HCT116 (cell line): ENCODE measurements around the gene PYGO2. TPM values are rescaled to one million over a fixed set of nuclear protein-coding genes. Genes with fewer than 3 reads are reported as not detected.

Experiments used
- ATAC-seq: fragments of 200-7000 bp; cut with Tn5 transposase; 2 replicates; pipeline ENCODE4 v1.9.1; 2020; ENCODE audit warnings: mild to moderate bottlenecking, moderate library complexity
- BruUV-seq: library from RNA; stranded (reverse); fragments of 400-500 nt; replicated peaks from 2 replicates; lab custom pipeline; 2021; lab: Mats Ljungman, UMichigan
- CTCF ChIA-PET: fragments of 300-600 bp; sonication (Branson Sonifier 250); formaldehyde crosslinking; loops from one replicate; lab custom pipeline; 2021; ENCODE audit warnings: antibody characterized with exemption; lab: Charles Lee
- POLR2A ChIA-PET: fragments of 300-600, 350-600 bp; sonication (Branson Sonifier 250); formaldehyde crosslinking; loops from one replicate; lab custom pipeline; 2021; ENCODE audit warnings: antibody characterized with exemption; lab: Charles Lee
- RAD21 ChIA-PET, 2 experiments: fragments of 300-600 bp; sonication (Branson Sonifier 250); formaldehyde crosslinking; loops; one replicate each; lab custom pipeline; 2023; ENCODE audit warnings: low total read pairs in 2 of 2; ENCODE audit not compliant: uncharacterized antibody in 2 of 2, unreplicated experiment in 2 of 2, low non-redundant PET in 1 of 2; lab: Charles Lee
- DNase-seq: peaks from one replicate; pipeline ENCODE4 v3.0.0-alpha.2; 2010; ENCODE audit warnings: low read depth, low spot score
- H2AFZ ChIP-seq: fragments of 200-600 bp; shearing (Covaris generic), sonication (generic); 2 replicates; pipeline ENCODE4 v1.6.1; 2017; ENCODE audit warnings: low read depth, mixed run types, mixed read lengths, antibody characterized with exemption, low read length; ENCODE audit not compliant: poor library complexity, severe bottlenecking
- H3K27ac ChIP-seq: 2 replicates; pipeline ENCODE4 v1.5.1; 2012; ENCODE audit warnings: low read depth, low read length
- H3K27me3 ChIP-seq: fragments of 200-600 bp; sonication (generic); 2 replicates; pipeline ENCODE4 v1.6.1; 2016; ENCODE audit warnings: mixed run types, low read length, mixed read lengths; ENCODE audit not compliant: insufficient read depth
- H3K36me3 ChIP-seq, 2 experiments: fragments of 200-500 bp in 1 of 2; fragments of 200-600 bp in 1 of 2; sonication (Bioruptor generic) in 1 of 2; sonication (generic) in 1 of 2; 2 replicates each; pipeline versions ENCODE4 v1.5.1 to v1.6.1; 2014 to 2016; ENCODE audit warnings: low read length in 2 of 2, inconsistent platforms in 1 of 2, mixed read lengths in 1 of 2, mixed run types in 1 of 2; ENCODE audit not compliant: insufficient read depth in 2 of 2, control insufficient read depth in 1 of 2
- H3K4me1 ChIP-seq, 2 experiments: fragments of 200-600 bp in 1 of 2; sonication (generic) in 1 of 2; 2 replicates each; pipeline versions ENCODE4 v1.5.1 to v1.6.1; 2012 to 2017; ENCODE audit warnings: low read length in 2 of 2, inconsistent platforms in 1 of 2, mild to moderate bottlenecking in 1 of 2, mixed read lengths in 1 of 2, mixed run types in 1 of 2, moderate library complexity in 1 of 2; ENCODE audit not compliant: insufficient read depth in 2 of 2, control insufficient read depth in 1 of 2
- H3K4me2 ChIP-seq: fragments of 200-600 bp; sonication (generic); 2 replicates; pipeline ENCODE4 v1.6.1; 2017; ENCODE audit warnings: mixed run types, low read length, mixed read lengths
- H3K4me3 ChIP-seq, 2 experiments: fragments of 200-600 bp in 1 of 2; sonication (generic) in 1 of 2; replicated peaks in 1 of 2; 2 replicates each; pipeline ENCODE4 v1.5.1; 2011 to 2016; ENCODE audit warnings: low read length in 2 of 2, control low read depth in 1 of 2, low read depth in 1 of 2, mild to moderate bottlenecking in 1 of 2, mixed read lengths in 1 of 2, mixed run types in 1 of 2
- H3K79me2 ChIP-seq: fragments of 200-600 bp; sonication (generic); 2 replicates; pipeline ENCODE4 v1.6.1; 2017; ENCODE audit warnings: mild to moderate bottlenecking, mixed run types, low read length, moderate library complexity, mixed read lengths; ENCODE audit not compliant: insufficient read depth
- H3K9ac ChIP-seq: fragments of 200-600 bp; sonication (generic); 2 replicates; pipeline ENCODE4 v1.6.1; 2016; ENCODE audit warnings: low read length, mixed read lengths
- H3K9me2 ChIP-seq: fragments of 200-600 bp; sonication (generic), shearing (Covaris generic); 2 replicates; pipeline ENCODE4 v1.6.1; 2017; ENCODE audit warnings: mixed run types, mild to moderate bottlenecking, moderate library complexity; ENCODE audit not compliant: insufficient read depth
- H3K9me3 ChIP-seq, 2 experiments: fragments of 200-500 bp in 1 of 2; fragments of 200-600 bp in 1 of 2; sonication (Bioruptor generic) in 1 of 2; sonication (generic) in 1 of 2; 2 replicates each; pipeline ENCODE4 v1.6.1; 2014 to 2017; ENCODE audit warnings: low read length in 2 of 2, mixed read lengths in 2 of 2, inconsistent platforms in 1 of 2, low read depth in 1 of 2, mild to moderate bottlenecking in 1 of 2, mixed run types in 1 of 2, moderate library complexity in 1 of 2; ENCODE audit not compliant: control insufficient read depth in 1 of 2, insufficient read depth in 1 of 2
- H4K20me1 ChIP-seq: fragments of 200-600 bp; sonication (generic), shearing (Covaris generic); 2 replicates; pipeline ENCODE4 v1.6.1; 2017; ENCODE audit warnings: mixed run types, mild to moderate bottlenecking, moderate library complexity; ENCODE audit not compliant: insufficient read depth
- CBX3 ChIP-seq: IDR thresholded peaks from 2 replicates; pipeline ENCODE4 v1.6.1; 2012; ENCODE audit warnings: low read depth
- CEBPB ChIP-seq: IDR thresholded peaks from 2 replicates; pipeline ENCODE4 v1.6.1; 2012; ENCODE audit warnings: low read depth
- ELF1 ChIP-seq: IDR thresholded peaks from 2 replicates; pipeline ENCODE4 v1.6.1; 2012; ENCODE audit warnings: low read depth, borderline replicate concordance
- EZH2phosphoT487 ChIP-seq: fragments of 200-600 bp; IDR thresholded peaks from 2 replicates; pipeline ENCODE4 v1.6.1; 2018; ENCODE audit warnings: antibody characterized with exemption, borderline replicate concordance
- JUND ChIP-seq: IDR thresholded peaks from 2 replicates; pipeline ENCODE4 v1.6.1; 2012
- POLR2A ChIP-seq: IDR thresholded peaks from 2 replicates; pipeline ENCODE4 v1.7.0; 2011; ENCODE audit warnings: borderline replicate concordance; ENCODE audit not compliant: insufficient read depth, insufficient read length; ENCODE audit errors: extremely low read depth
- POLR2AphosphoS5 ChIP-seq: IDR thresholded peaks from 2 replicates; pipeline ENCODE4 v1.6.1; 2011; ENCODE audit warnings: mild to moderate bottlenecking, low read depth, low read length, moderate library complexity
- SP1 ChIP-seq: IDR thresholded peaks from 2 replicates; pipeline ENCODE4 v1.6.1; 2012; ENCODE audit warnings: low read depth
- TCF7L2 ChIP-seq: IDR thresholded peaks from 2 replicates; pipeline ENCODE4 v1.7.0; 2011; ENCODE audit warnings: borderline replicate concordance, inconsistent platforms; ENCODE audit not compliant: insufficient read depth, insufficient read length; ENCODE audit errors: extremely low read depth
- ZNF274 ChIP-seq: fragments of 200-500 bp; sonication (Bioruptor generic); IDR thresholded peaks from 2 replicates; pipeline ENCODE4 v1.6.1; 2014; ENCODE audit warnings: mild to moderate bottlenecking, low read depth, low read length, inconsistent platforms
- intact Hi-C: fragments of 100-400 bp; cut with micrococcal nuclease; formaldehyde crosslinking; loops from 2 replicates; pipeline ENCODE4 v1.10.0; 2022
- total RNA-seq: library from RNA; stranded (reverse); gene quantifications from one replicate; pipeline ENCODE4 v1.2.1, GENCODE V29; 2021; ENCODE audit not compliant: unreplicated experiment
- TF ChIP-seq, protein P1 (sequence below), 3 experiments: fragments of 200-600 bp in 1 of 3; sonication (generic) in 1 of 3; IDR thresholded peaks in 2 of 3; conservative IDR thresholded peaks in 1 of 3; 2 replicates each; pipeline ENCODE4 v1.5.1; 2012 to 2017; ENCODE audit warnings: low read depth in 2 of 3, low read length in 2 of 3, antibody characterized with exemption in 1 of 3, borderline replicate concordance in 1 of 3, control low read depth in 1 of 3, mild to moderate bottlenecking in 1 of 3, mixed read lengths in 1 of 3, mixed run types in 1 of 3, moderate library complexity in 1 of 3; ENCODE audit not compliant: insufficient read depth in 1 of 3
- TF ChIP-seq, protein P2 (sequence below): IDR thresholded peaks from 2 replicates; pipeline ENCODE4 v1.6.1; 2012
- TF ChIP-seq, protein P3 (sequence below): IDR thresholded peaks from 2 replicates; pipeline ENCODE4 v1.6.1; 2011; ENCODE audit warnings: mild to moderate bottlenecking, low read length, moderate library complexity; ENCODE audit not compliant: insufficient replicate concordance; ENCODE audit errors: extremely low read depth

The PYGO2 gene
- total RNA-seq, 1 experiment from 2014 or later, result 37.2 TPM

DNA sequence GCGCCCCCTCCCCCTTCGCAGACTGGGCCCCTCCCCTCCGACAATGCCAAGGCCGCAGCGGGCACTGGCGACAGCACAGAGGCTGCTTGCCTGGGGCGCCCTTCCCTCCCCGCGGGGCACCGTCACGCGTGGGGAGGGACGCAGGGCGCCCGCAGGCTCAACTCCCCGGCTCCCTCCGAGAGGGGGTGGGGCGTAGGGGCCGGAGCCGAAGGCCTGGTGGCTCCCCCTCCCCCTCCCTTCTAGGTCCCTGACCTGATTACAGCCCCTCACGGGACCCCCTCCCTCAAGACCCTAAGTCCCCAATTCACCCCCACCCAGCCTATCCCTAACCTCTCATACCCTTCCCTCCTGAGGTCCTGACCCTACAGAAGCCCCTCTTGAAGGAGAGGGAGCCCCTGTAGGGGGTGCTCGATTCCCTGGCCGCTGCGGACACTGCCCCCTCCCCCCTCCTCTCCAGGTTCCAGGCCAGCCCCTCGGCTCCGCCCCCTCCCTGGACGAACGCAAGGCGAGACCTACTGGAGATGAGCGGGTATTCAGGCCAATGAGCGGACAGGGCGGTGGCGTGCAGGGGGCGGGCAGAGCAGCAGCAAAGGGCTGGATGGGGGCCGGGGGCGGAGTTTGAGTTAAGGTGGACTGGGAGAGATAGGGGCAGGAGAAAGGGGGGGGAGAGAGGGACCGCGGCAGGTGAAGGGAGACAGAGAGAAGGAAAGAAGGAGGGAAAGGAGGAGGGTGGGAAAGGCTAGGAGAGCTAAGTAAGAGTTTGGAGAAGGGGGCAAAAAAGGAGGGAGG is 40.3 kb upstream of the PYGO2 start:
- RAD21 ChIA-PET, result interaction anchor here (0.6 to 0.7 kb wide), 2 partner anchors 68 to 271 kb away, joined by 4 to 7 read pairs; partner anchors contain the start of gene CLK2 (in 1 of the 2)
- Histone ChIP-seq H3K4me2 (peak overlapping the region; percentile 96), H2AFZ (no peak overlapping the region), H3K9me2 (no peaks in the 10 kb centered on the region), H4K20me1 (no peaks in the 10 kb centered on the region), H3K9me3 (no peaks in the 10 kb centered on the region), H3K79me2 (peaks cover 43% of the 10 kb centered on the region), H3K9ac (peak overlapping the region; percentile 91), H3K4me3 (peak overlapping the region; percentile 85 to 98), H3K27ac (peak overlapping the region; percentile 99), H3K4me1 (peaks cover 22 to 66% of the 10 kb centered on the region in 2 experiments), H3K36me3 (no peaks in the 10 kb centered on the region; a peak in 1 of 4 replicates), H3K27me3 (no peaks in the 10 kb centered on the region)
- peak; percentile 72 for ATAC-seq
- TF ChIP-seq, protein P1, sequence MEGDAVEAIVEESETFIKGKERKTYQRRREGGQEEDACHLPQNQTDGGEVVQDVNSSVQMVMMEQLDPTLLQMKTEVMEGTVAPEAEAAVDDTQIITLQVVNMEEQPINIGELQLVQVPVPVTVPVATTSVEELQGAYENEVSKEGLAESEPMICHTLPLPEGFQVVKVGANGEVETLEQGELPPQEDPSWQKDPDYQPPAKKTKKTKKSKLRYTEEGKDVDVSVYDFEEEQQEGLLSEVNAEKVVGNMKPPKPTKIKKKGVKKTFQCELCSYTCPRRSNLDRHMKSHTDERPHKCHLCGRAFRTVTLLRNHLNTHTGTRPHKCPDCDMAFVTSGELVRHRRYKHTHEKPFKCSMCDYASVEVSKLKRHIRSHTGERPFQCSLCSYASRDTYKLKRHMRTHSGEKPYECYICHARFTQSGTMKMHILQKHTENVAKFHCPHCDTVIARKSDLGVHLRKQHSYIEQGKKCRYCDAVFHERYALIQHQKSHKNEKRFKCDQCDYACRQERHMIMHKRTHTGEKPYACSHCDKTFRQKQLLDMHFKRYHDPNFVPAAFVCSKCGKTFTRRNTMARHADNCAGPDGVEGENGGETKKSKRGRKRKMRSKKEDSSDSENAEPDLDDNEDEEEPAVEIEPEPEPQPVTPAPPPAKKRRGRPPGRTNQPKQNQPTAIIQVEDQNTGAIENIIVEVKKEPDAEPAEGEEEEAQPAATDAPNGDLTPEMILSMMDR (IDR thresholded peaks at IDR 0.05 in 2 of 3, conservative IDR thresholded peaks at IDR 0.05 in 1 of 3; ENCODE audit: borderline replicate concordance in 1 of 3, insufficient read depth in 1 of 3, low read depth in 2 of 3, low read length in 2 of 3), result peak in 2 of 3 experiments; percentile 52; a peak in 4 of 6 replicates
- TF ChIP-seq ELF1, result no peak
- TF ChIP-seq CBX3, result no peak
- TF ChIP-seq SP1, result no peak
- TF ChIP-seq TCF7L2, result peak; percentile 52
- TF ChIP-seq POLR2A, result no peak
- no peak for TF ChIP-seq CEBPB
- no peak for TF ChIP-seq POLR2AphosphoS5
- TF ChIP-seq EZH2phosphoT487, result no peak
- TF ChIP-seq, protein P2, sequence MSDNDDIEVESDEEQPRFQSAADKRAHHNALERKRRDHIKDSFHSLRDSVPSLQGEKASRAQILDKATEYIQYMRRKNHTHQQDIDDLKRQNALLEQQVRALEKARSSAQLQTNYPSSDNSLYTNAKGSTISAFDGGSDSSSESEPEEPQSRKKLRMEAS, result no peak
- TF ChIP-seq, protein P3, sequence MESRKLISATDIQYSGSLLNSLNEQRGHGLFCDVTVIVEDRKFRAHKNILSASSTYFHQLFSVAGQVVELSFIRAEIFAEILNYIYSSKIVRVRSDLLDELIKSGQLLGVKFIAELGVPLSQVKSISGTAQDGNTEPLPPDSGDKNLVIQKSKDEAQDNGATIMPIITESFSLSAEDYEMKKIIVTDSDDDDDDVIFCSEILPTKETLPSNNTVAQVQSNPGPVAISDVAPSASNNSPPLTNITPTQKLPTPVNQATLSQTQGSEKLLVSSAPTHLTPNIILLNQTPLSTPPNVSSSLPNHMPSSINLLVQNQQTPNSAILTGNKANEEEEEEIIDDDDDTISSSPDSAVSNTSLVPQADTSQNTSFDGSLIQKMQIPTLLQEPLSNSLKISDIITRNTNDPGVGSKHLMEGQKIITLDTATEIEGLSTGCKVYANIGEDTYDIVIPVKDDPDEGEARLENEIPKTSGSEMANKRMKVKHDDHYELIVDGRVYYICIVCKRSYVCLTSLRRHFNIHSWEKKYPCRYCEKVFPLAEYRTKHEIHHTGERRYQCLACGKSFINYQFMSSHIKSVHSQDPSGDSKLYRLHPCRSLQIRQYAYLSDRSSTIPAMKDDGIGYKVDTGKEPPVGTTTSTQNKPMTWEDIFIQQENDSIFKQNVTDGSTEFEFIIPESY, result no peak
- TF ChIP-seq JUND, result no peak
- no peak for TF ChIP-seq ZNF274
- POLR2A ChIA-PET, result interaction anchor here (0.6 to 1.4 kb wide), 8 partner anchors 10 to 339 kb away, joined by 3 to 7 read pairs (median 3); no protein-coding TSS in a partner anchor
- peak; percentile 99 for DNase-seq
- intact Hi-C loops, result loop anchor here (1.0 to 5.0 kb wide), 3 partner anchors 15 to 50 kb away; partner anchors contain the start of genes ADAM15 and CKS1B
- CTCF ChIA-PET, result interaction anchor here (0.6 to 1.8 kb wide), 8 partner anchors 14 to 516 kb away, joined by 3 to 7 read pairs (median 3); partner anchors contain the start of genes ADAM15 and SHC1
- BruUV-seq, result no TSS peak
